Keratinocyte (primary cell): ENCODE data around the gene TMEM248. TPM values are rescaled to one million over a fixed set of nuclear protein-coding genes. Genes with fewer than 3 reads are reported as not detected.

Experiments used
- DNase-seq: peaks from one replicate; pipeline ENCODE4 v3.0.0-alpha.2; 2011; ENCODE audit warnings: low read depth, missing footprints, low spot score
- FAIRE-seq: peaks from 2 replicates; lab custom pipeline; 2011; peaks lifted over from hg19 to GRCh38; lab: Jason Lieb, UNC
- H2AFZ ChIP-seq: 2 replicates; pipeline ENCODE4 v1.6.0; 2012; ENCODE audit warnings: low read length, control low read depth, inconsistent platforms; ENCODE audit not compliant: control insufficient read depth
- H3K27ac ChIP-seq: 2 replicates; pipeline ENCODE4 v1.5.1; 2011; ENCODE audit warnings: low read length; ENCODE audit not compliant: control insufficient read depth, insufficient read depth
- H3K27me3 ChIP-seq: 3 replicates; pipeline ENCODE4 v1.6.0; 2011; ENCODE audit warnings: low read length; ENCODE audit not compliant: control insufficient read depth, insufficient read depth; ENCODE audit errors: extremely low read depth
- H3K36me3 ChIP-seq, 2 experiments: 2 replicates in 1 of 2; 3 replicates in 1 of 2; pipeline ENCODE4 v1.5.1; 2011; ENCODE audit warnings: low read length in 2 of 2, mild to moderate bottlenecking in 1 of 2; ENCODE audit not compliant: control insufficient read depth in 2 of 2, insufficient read depth in 2 of 2; ENCODE audit errors: extremely low read depth in 1 of 2
- H3K4me1 ChIP-seq: 3 replicates; pipeline ENCODE4 v1.5.1; 2011; ENCODE audit warnings: low read length; ENCODE audit not compliant: control insufficient read depth, insufficient read depth; ENCODE audit errors: extremely low read depth
- H3K4me2 ChIP-seq: 3 replicates; pipeline ENCODE4 v1.6.0; 2011; ENCODE audit warnings: low read depth, low read length; ENCODE audit not compliant: control insufficient read depth, insufficient read depth; ENCODE audit errors: extremely low read depth
- H3K4me3 ChIP-seq, 3 experiments: fragments of 200-600 bp in 1 of 3; sonication (generic) in 1 of 3; 2 replicates in 2 of 3; 3 replicates in 1 of 3; pipeline ENCODE4 v1.5.1; 2011 to 2016; ENCODE audit warnings: low read length in 3 of 3, mild to moderate bottlenecking in 3 of 3, control low read depth in 2 of 3, inconsistent platforms in 1 of 3, low read depth in 1 of 3, mixed read lengths in 1 of 3, mixed run types in 1 of 3, moderate library complexity in 1 of 3; ENCODE audit not compliant: control insufficient read depth in 2 of 3, insufficient read depth in 2 of 3; ENCODE audit errors: extremely low read depth in 1 of 3
- H3K79me2 ChIP-seq: 2 replicates; pipeline ENCODE4 v1.6.0; 2012; ENCODE audit warnings: low read length; ENCODE audit not compliant: control insufficient read depth, insufficient read depth
- H3K9ac ChIP-seq: 3 replicates; pipeline ENCODE4 v1.6.0; 2011; ENCODE audit warnings: low read length; ENCODE audit not compliant: control insufficient read depth, insufficient read depth; ENCODE audit errors: extremely low read depth
- H3K9me1 ChIP-seq: 3 replicates; pipeline ENCODE4 v1.6.0; 2011; ENCODE audit warnings: low read length; ENCODE audit not compliant: control insufficient read depth, insufficient read depth; ENCODE audit errors: extremely low read depth
- H3K9me3 ChIP-seq: 2 replicates; pipeline ENCODE4 v1.5.1; 2012; ENCODE audit warnings: low read depth, low read length; ENCODE audit not compliant: control insufficient read depth
- H4K20me1 ChIP-seq: 3 replicates; pipeline ENCODE4 v1.6.0; 2011; ENCODE audit warnings: low read length; ENCODE audit not compliant: control insufficient read depth, insufficient read depth; ENCODE audit errors: extremely low read depth
- CTCF ChIP-seq, 3 experiments: IDR thresholded peaks in 1 of 3; conservative IDR thresholded peaks in 1 of 3; optimal IDR thresholded peaks in 1 of 3; 2 replicates in 2 of 3; 3 replicates in 1 of 3; pipeline versions ENCODE3 to v1.5.1; 2011; ENCODE audit warnings: low read length in 3 of 3, mild to moderate bottlenecking in 3 of 3, moderate library complexity in 2 of 3, control low read depth in 1 of 3, inconsistent platforms in 1 of 3; ENCODE audit not compliant: insufficient read depth in 2 of 3; ENCODE audit errors: extremely low read depth in 1 of 3
- EZH2 ChIP-seq: IDR thresholded peaks from one replicate; pipeline ENCODE4 v1.6.1; 2012; ENCODE audit warnings: inconsistent platforms, mild to moderate bottlenecking, low read length, moderate library complexity
- dilution Hi-C: fragments of 300-500 bp; cut with MboI; formaldehyde crosslinking; loops from one replicate; pipeline ENCODE4 v1.7.0; 2020; ENCODE audit warnings: low sequenced_read_pairs; ENCODE audit not compliant: extremely low pct_ligation_motif_present
- polyA plus RNA-seq, 5 experiments: library from polyadenylated mRNA; depleted of rRNA in 3 of 5; stranded (reverse) in 3 of 5; stranded (forward) in 1 of 5; unstranded in 1 of 5; fragments of >200 nt; gene quantifications; 1 replicate in 1 of 5; 2 replicates in 3 of 5; 3 replicates in 1 of 5; pipeline versions ENCODE4 v1.2.1 to v1.2.3, GENCODE V29; 2011 to 2012; ENCODE audit warnings: missing spikeins in 2 of 5, low read depth in 1 of 5, low replicate concordance in 1 of 5

TMEM248 gene
- polyA plus RNA-seq, 1 donor (not counting 4 experiments of a cell fraction or from before 2014, with no cell fraction given), result 70.2 TPM

- FAIRE-seq (no peak), DNase-seq (no peak)
- no peaks in the 10 kb centered on the region for H3K79me2 ChIP-seq
- no peak overlapping the region for H2AFZ ChIP-seq
- TF ChIP-seq CTCF (optimal IDR thresholded peaks at IDR 0.05 in 1 of 3, IDR thresholded peaks at IDR 0.05 in 1 of 3, conservative IDR thresholded peaks at IDR 0.05 in 1 of 3; ENCODE audit: extremely low read depth in 1 of 3, insufficient read depth in 2 of 3, low read length in 3 of 3) (no peak), EZH2 (no peak)
- no peak overlapping the region for H3K4me3 ChIP-seq
- no peak overlapping the region for H3K27ac ChIP-seq
- H3K27me3 ChIP-seq, result no peaks in the 10 kb centered on the region
- no peak overlapping the region for H3K4me2 ChIP-seq
- H3K36me3 ChIP-seq, result peaks cover 0 to 4% of the 10 kb centered on the region in 2 experiments
- H3K4me1 ChIP-seq, result no peaks in the 10 kb centered on the region
- H3K9me3 ChIP-seq, result no peaks in the 10 kb centered on the region
- dilution Hi-C loops, result no loop called here
- H3K9me1 ChIP-seq, result no peaks in the 10 kb centered on the region
- no peaks in the 10 kb centered on the region for H4K20me1 ChIP-seq
- H3K9ac ChIP-seq, result no peak overlapping the region
These were observed 18.8 kb upstream of the TMEM248 start for GRCh38 chr7:66901941-66902843.

GRCh38 chr7:66902844-66903180 lies 18.2 kb upstream of the TMEM248 start:
- H3K36me3 ChIP-seq, result peaks cover 0 to 4% of the 10 kb centered on the region in 2 experiments
- H3K9me1 ChIP-seq, result no peaks in the 10 kb centered on the region
- H3K9ac ChIP-seq, result no peak overlapping the region
- no peaks in the 10 kb centered on the region for H3K79me2 ChIP-seq
- no peaks in the 10 kb centered on the region for H4K20me1 ChIP-seq
- no peak for DNase-seq
- no peaks in the 10 kb centered on the region for H3K4me1 ChIP-seq
- dilution Hi-C loops, result no loop called here
- H3K4me2 ChIP-seq, result no peak overlapping the region
- H3K9me3 ChIP-seq, result no peaks in the 10 kb centered on the region
- no peak overlapping the region for H2AFZ ChIP-seq
- TF ChIP-seq EZH2, result no peak
- TF ChIP-seq CTCF (optimal IDR thresholded peaks at IDR 0.05 in 1 of 3, IDR thresholded peaks at IDR 0.05 in 1 of 3, conservative IDR thresholded peaks at IDR 0.05 in 1 of 3; ENCODE audit: extremely low read depth in 1 of 3, insufficient read depth in 2 of 3, low read length in 3 of 3), result no peak
- no peaks in the 10 kb centered on the region for H3K27me3 ChIP-seq
- H3K4me3 ChIP-seq, result no peak overlapping the region
- no peak for FAIRE-seq
- no peak overlapping the region for H3K27ac ChIP-seq
